Epithelial cell of esophagus (primary cell): Measurements from ENCODE around the gene DPEP2.
"Not testable (repeated sequence)": the region's sequence is repeated elsewhere in the genome, so short reads cannot be mapped to it uniquely, and the experiment has no call there.

Experiments used
- DNase-seq: peaks from one replicate; pipeline ENCODE4 v3.0.0; 2010; ENCODE audit warnings: low read depth
- H3K4me3 ChIP-seq: 2 replicates; pipeline ENCODE4 v1.5.1; 2011; ENCODE audit warnings: mild to moderate bottlenecking, low read length, control low read depth
- CTCF ChIP-seq: IDR thresholded peaks from 2 replicates; pipeline ENCODE4 v1.5.1; 2011; ENCODE audit warnings: low read depth, mild to moderate bottlenecking, low read length, control low read depth, inconsistent platforms; ENCODE audit not compliant: insufficient read depth; ENCODE audit errors: missing control alignments

DPEP2 gene, protein sequence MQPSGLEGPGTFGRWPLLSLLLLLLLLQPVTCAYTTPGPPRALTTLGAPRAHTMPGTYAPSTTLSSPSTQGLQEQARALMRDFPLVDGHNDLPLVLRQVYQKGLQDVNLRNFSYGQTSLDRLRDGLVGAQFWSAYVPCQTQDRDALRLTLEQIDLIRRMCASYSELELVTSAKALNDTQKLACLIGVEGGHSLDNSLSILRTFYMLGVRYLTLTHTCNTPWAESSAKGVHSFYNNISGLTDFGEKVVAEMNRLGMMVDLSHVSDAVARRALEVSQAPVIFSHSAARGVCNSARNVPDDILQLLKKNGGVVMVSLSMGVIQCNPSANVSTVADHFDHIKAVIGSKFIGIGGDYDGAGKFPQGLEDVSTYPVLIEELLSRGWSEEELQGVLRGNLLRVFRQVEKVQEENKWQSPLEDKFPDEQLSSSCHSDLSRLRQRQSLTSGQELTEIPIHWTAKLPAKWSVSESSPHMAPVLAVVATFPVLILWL

GRCh38 chr16:67998779-67999688 lies at the start of gene DPEP2:
Gene DPEP2 (minus strand): TSS chr16:67999484. CDS start chr16:67993212, 6,272 bp downstream.
- H3K4me3 ChIP-seq = not testable (repeated sequence)

GRCh38 chr16:68047987-68048386 lies 48.7 kb upstream of the DPEP2 start:
- no peak overlapping the region for H3K4me3 ChIP-seq
- no peak for DNase-seq
- TF ChIP-seq CTCF = no peak

More at GRCh38 chr16:67998779-67999688, at the start of gene DPEP2:
- not testable (repeated sequence) for DNase-seq

- TF ChIP-seq CTCF = no peak
- no peak for DNase-seq
- no peak overlapping the region for H3K4me3 ChIP-seq
These were observed 46.8 kb upstream of the DPEP2 start for GRCh38 chr16:68046106-68046505.

DNA sequence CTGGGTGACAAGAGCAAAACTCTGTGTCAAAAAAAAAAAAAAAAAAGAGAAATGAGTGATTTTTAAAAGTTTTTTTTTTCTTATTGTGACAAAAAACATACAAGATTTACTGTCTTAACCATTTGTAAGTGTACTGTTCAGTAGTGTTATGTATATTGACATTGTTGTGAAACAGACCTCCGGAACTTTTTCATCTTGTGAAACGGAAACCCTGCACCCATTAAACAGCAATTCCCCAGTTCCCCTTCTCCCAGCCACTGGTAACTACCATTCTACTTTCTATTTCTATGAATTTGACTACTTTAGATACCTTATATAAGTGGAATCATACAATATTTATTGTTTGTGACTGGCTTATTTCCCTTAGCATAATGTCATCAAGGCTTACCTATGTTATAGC lies 42.5 kb upstream of the DPEP2 start:
- DNase-seq = no peak
- TF ChIP-seq CTCF = no peak
- H3K4me3 ChIP-seq = no peak overlapping the region

- DNase-seq = peak; percentile 83
- H3K4me3 ChIP-seq = no peak overlapping the region
- peak; percentile 86 for TF ChIP-seq CTCF
These were observed 41.4 kb upstream of the DPEP2 start for GRCh38 chr16:68040506-68041288.

GRCh38 chr16:68037841-68038597 lies 38.7 kb upstream of the DPEP2 start:
- DNase-seq = no peak
- H3K4me3 ChIP-seq = no peak overlapping the region

More at GRCh38 chr16:68037841-68038597, 38.7 kb upstream of the DPEP2 start:
- TF ChIP-seq CTCF = no peak
